Central memory CD8-positive, alpha-beta T cell (primary cell): ENCODE data around the gene RAD51B.

ENCODE experiments used
- ATAC-seq: fragments of 150-1000 bp; cut with Tn5 transposase; replicated peaks from 2 replicates; pipeline ENCODE4 v1.10.0; 2022; ENCODE audit warnings: mild to moderate bottlenecking, moderate FRiP score, moderate number of reproducible peaks; ENCODE audit not compliant: poor library complexity, severe bottlenecking; ENCODE audit errors: extremely low read depth
- DNase-seq, 2 donors: peaks; one replicate each; pipeline ENCODE4 v3.0.0; 2021; ENCODE audit warnings: low spot score in 2 of 2
- H3K27ac Mint-ChIP-seq: one replicate; pipeline ENCODE4 v1.8.0; 2022; ENCODE audit warnings: low read depth, mild to moderate bottlenecking, moderate library complexity, mixed read lengths
- H3K27me3 Mint-ChIP-seq: one replicate; pipeline ENCODE4 v1.8.0; 2022; ENCODE audit warnings: mixed read lengths
- H3K36me3 Mint-ChIP-seq: one replicate; pipeline ENCODE4 v1.8.0; 2022; ENCODE audit warnings: mild to moderate bottlenecking, moderate library complexity, mixed read lengths; ENCODE audit not compliant: insufficient read depth
- H3K4me1 Mint-ChIP-seq: one replicate; pipeline ENCODE4 v1.8.0; 2022; ENCODE audit warnings: mixed read lengths
- H3K4me3 Mint-ChIP-seq: one replicate; pipeline ENCODE4 v1.8.0; 2022; ENCODE audit warnings: mild to moderate bottlenecking, moderate library complexity, mixed read lengths
- H3K9me3 Mint-ChIP-seq: one replicate; pipeline ENCODE4 v1.8.0; 2022; ENCODE audit warnings: mixed read lengths

Gene RAD51B

DNA sequence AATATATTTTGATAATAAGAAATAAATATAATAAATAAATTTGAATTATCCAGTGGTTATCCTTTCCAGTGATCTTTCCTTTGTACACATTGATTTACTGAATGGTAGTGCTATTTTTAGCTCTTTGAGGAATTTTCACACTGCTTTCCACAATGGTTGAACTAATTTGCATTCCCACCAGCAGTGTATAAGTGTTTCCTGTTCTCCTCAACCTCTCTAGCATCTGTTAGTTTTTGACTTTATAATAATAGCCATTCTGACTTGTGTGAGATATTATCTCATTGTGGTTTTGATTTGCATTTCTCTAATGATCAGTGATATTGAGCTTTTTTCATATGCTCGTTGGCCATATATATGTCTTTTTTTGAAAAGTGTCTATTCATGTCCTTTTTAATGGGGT lies 333.7 kb downstream of the RAD51B start:
- H3K4me3 Mint-ChIP-seq = no peak overlapping the region
- H3K36me3 Mint-ChIP-seq = peaks cover 2% of the 10 kb centered on the region
- peaks cover 5% of the 10 kb centered on the region for H3K9me3 Mint-ChIP-seq
- no peaks in the 10 kb centered on the region for H3K27me3 Mint-ChIP-seq
- H3K27ac Mint-ChIP-seq = no peak overlapping the region
- DNase-seq (no peak), ATAC-seq (no peak)
- no peaks in the 10 kb centered on the region for H3K4me1 Mint-ChIP-seq

- peaks cover 2% of the 10 kb centered on the region for H3K36me3 Mint-ChIP-seq
- H3K27me3 Mint-ChIP-seq = no peaks in the 10 kb centered on the region
- ATAC-seq (no peak), DNase-seq (no peak)
- no peaks in the 10 kb centered on the region for H3K4me1 Mint-ChIP-seq
- H3K4me3 Mint-ChIP-seq = no peak overlapping the region
- H3K9me3 Mint-ChIP-seq = peaks cover 5% of the 10 kb centered on the region
- H3K27ac Mint-ChIP-seq = no peak overlapping the region
Observed at GRCh38 chr14:68154275-68154674, 334.7 kb downstream of the RAD51B start.

DNA sequence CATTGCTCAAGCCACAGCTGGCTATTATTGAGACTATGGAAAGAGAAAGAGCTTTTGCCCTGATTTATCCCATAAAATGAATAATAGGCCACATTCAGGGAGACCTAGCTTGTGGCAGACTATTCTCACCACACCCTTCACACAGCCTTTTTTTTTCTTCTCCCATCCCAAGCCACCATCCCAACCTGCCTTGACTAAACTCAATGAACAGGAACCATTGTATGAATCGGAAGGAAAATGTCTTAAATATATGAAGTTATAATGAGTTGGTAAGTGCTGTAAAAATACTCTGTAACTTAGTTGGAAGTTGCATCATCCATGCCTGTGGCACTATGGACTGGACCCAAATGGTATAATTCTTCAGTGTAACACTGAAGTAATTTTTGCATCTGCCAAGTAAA lies 338.4 kb downstream of the RAD51B start:
- H3K27me3 Mint-ChIP-seq = no peaks in the 10 kb centered on the region
- no peak for ATAC-seq
- no peak overlapping the region for H3K27ac Mint-ChIP-seq

DNA sequence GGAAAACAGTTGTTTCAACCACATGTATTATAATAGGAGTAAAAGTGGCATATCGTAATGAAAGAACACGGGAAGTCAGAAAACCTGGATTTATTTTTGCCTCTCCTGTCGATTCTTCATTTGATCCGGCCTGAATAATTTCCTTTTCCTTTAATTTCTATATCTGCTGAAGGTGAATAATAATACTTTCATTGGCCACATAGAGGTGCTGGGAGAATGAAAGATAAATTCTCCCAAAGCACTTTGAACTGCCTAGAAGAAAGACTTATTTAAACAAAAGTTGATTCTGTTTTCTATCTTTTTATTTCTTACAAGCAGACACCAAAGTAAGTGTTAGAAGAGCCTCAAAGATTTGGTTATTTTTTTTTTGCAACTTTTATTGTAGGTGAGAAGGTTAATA lies 339.1 kb downstream of the RAD51B start:
- no peak overlapping the region for H3K4me3 Mint-ChIP-seq
- ATAC-seq = no peak
- DNase-seq = no peak
- H3K27me3 Mint-ChIP-seq = no peaks in the 10 kb centered on the region
- no peak overlapping the region for H3K27ac Mint-ChIP-seq
- peaks cover 2% of the 10 kb centered on the region for H3K36me3 Mint-ChIP-seq
- no peaks in the 10 kb centered on the region for H3K4me1 Mint-ChIP-seq
- peaks cover 5% of the 10 kb centered on the region for H3K9me3 Mint-ChIP-seq

More for the DNA sequence above, 338.4 kb downstream of the RAD51B start:
- H3K36me3 Mint-ChIP-seq = peaks cover 2% of the 10 kb centered on the region
- H3K4me1 Mint-ChIP-seq = no peaks in the 10 kb centered on the region
- no peak overlapping the region for H3K4me3 Mint-ChIP-seq
- H3K9me3 Mint-ChIP-seq = peaks cover 5% of the 10 kb centered on the region
- DNase-seq = no peak

- DNase-seq (no peak), ATAC-seq (no peak)
- peaks cover 2% of the 10 kb centered on the region for H3K36me3 Mint-ChIP-seq
- H3K9me3 Mint-ChIP-seq = no peaks in the 10 kb centered on the region
- no peak overlapping the region for H3K4me3 Mint-ChIP-seq
- H3K4me1 Mint-ChIP-seq = no peaks in the 10 kb centered on the region
- no peaks in the 10 kb centered on the region for H3K27me3 Mint-ChIP-seq
- H3K27ac Mint-ChIP-seq = no peak overlapping the region
Observed at GRCh38 chr14:68159701-68160633, 340.4 kb downstream of the RAD51B start.

DNA sequence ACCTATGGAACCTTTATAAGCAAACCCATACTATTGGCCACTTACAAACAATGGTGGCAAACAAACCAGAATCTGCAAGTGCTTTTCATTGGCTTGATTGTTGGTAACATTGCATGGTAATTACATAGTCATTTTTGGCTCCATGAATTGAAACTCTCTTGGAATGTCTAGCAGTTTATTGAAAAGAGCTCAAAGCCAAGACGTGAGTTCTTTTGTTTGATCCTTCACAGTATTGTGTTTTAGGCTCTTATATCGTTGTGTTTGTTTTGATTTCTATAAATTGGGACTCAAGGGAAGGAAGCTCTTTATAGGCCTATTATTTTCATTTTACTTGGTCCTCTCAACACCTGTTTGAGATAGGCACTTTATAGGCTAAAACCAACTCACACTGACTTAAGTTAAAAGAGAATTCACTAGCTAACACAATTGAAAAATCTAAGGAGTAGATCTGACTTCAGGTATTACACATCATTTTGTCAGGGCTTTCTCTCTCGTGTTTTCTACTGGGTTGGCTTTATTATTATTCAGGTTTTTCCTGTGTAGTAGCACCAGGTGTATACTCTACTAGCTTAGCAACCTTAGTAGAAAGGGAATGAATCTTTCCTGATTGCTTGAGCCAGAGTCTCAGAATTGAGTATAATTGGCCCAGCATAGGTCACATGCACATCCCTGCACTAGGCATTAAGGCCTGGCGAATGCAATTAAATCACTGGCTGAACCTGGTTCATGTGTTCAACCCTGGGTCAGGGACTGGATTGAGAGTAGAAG lies 341.4 kb downstream of the RAD51B start:
- Mint-ChIP-seq H3K27ac (no peak overlapping the region), H3K36me3 (peaks cover 1% of the 10 kb centered on the region), H3K27me3 (no peaks in the 10 kb centered on the region), H3K4me1 (no peaks in the 10 kb centered on the region), H3K4me3 (no peak overlapping the region), H3K9me3 (no peaks in the 10 kb centered on the region)
- DNase-seq (no peak), ATAC-seq (no peak)

GRCh38 chr14:68162887-68163286 lies 343.3 kb downstream of the RAD51B start:
- DNase-seq (no peak), ATAC-seq (no peak)
- Mint-ChIP-seq H3K27me3 (no peaks in the 10 kb centered on the region), H3K27ac (no peak overlapping the region), H3K4me1 (no peaks in the 10 kb centered on the region), H3K9me3 (no peaks in the 10 kb centered on the region), H3K4me3 (no peak overlapping the region), H3K36me3 (no peaks in the 10 kb centered on the region)

DNA sequence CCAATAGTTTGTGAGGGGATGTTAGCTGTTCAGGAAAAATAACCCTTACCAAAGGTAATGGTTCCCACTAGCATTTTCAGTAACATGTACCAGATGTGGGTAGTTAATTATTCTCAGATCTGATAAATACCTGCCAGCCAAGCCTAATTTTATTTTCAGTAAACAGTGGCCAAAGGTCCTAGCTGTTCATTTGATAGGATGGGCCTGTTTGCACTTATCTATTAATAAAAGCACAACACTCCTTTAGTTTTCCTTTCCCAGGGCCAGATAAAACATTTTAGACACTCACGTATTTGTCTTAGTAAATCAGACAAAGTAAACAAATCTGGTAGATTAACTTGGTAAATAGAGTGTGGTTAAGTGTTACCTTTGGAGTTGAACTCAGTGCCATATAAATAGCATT lies 345.1 kb downstream of the RAD51B start:
- no peak for ATAC-seq
- DNase-seq = no peak
- no peaks in the 10 kb centered on the region for H3K36me3 Mint-ChIP-seq
- H3K27ac Mint-ChIP-seq = no peak overlapping the region
- H3K9me3 Mint-ChIP-seq = no peaks in the 10 kb centered on the region
- H3K4me3 Mint-ChIP-seq = no peak overlapping the region
- H3K4me1 Mint-ChIP-seq = no peaks in the 10 kb centered on the region
- H3K27me3 Mint-ChIP-seq = no peaks in the 10 kb centered on the region

DNA sequence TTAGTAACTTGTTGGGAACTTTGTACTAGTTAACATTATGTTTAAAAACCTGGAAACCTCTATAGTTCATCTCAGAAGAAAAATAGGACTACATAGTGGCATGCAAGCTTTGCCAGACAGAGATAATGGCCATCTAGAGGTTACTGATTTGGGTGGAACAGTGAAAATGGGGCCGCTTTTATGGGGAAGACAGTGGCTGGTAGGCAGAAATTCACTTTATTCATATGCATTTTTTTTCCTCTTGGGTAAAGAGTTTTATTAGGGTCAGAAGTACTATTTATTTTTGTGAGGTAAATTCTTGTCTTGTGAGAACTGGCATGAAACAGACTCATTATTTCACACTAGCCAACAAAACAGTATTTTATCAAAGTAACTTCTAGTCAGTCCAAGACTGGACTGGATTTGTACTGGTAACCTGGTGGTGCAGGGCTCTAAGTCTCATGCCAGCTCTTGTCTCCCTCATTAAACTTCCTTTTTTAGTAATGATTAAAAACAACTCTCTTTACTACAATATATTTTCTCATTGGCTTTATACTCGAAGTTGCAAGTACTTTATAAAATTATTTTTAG lies 345.8 kb downstream of the RAD51B start:
- Mint-ChIP-seq H3K27me3 (no peaks in the 10 kb centered on the region), H3K9me3 (no peaks in the 10 kb centered on the region), H3K4me1 (no peaks in the 10 kb centered on the region), H3K36me3 (no peaks in the 10 kb centered on the region), H3K4me3 (no peak overlapping the region), H3K27ac (no peak overlapping the region)
- no peak for DNase-seq
- ATAC-seq = no peak

- no peak for ATAC-seq
- Mint-ChIP-seq H3K27ac (no peak overlapping the region), H3K4me1 (no peaks in the 10 kb centered on the region), H3K27me3 (no peaks in the 10 kb centered on the region), H3K36me3 (no peaks in the 10 kb centered on the region), H3K4me3 (no peak overlapping the region), H3K9me3 (no peaks in the 10 kb centered on the region)
- DNase-seq = no peak
Observed at GRCh38 chr14:68166731-68167382, 347.3 kb downstream of the RAD51B start.

DNA sequence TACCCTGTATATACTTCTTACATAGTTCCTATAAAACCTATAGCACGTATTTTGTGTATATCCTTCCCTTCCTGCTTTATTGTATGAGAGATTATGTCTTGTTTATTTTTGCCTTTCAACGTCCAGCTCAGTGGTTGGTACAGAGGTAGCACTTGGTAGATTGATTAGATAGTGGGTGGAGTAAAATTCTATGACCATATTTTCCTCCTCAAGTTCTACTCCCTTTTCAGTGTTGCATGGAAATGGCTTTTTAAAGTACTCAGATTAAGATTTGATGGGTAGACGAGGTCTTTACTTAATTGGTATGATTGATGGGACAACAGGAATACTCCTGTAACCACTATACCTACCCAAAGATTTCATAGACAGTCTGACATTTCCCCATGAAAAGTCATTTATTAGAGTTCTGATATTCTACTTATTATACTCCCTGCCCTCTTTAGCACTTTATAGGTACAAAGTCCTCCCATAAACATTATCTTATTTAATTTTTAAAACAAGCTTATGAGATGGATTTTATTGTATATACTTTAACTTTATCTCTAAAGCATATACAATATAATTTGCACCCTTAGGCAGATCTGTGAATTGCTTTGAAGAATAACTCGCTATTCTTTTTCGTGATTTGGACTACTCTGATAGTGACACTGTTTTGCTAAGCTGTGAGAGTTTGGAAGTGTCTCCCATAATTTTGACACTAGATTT lies 348.0 kb downstream of the RAD51B start:
- Mint-ChIP-seq H3K4me3 (no peak overlapping the region), H3K4me1 (no peaks in the 10 kb centered on the region), H3K36me3 (no peaks in the 10 kb centered on the region), H3K27me3 (no peaks in the 10 kb centered on the region), H3K9me3 (no peaks in the 10 kb centered on the region), H3K27ac (no peak overlapping the region)
- ATAC-seq = no peak
- DNase-seq = no peak
